ENCODE results near the gene FGFBP1. TPM values are rescaled to one million over a fixed set of nuclear protein-coding genes. Genes with fewer than 3 reads are reported as not detected.

Gene FGFBP1
- total RNA-seq, 1 experiment from 2014 or later = 0.88 TPM

- H3K4me3 Mint-ChIP-seq (ENCODE audit: unreplicated experiment) = no peak overlapping the region
- no peaks in the 10 kb centered on the region for H3K27me3 Mint-ChIP-seq (ENCODE audit: insufficient read depth, unreplicated experiment)
- no TSS peak for BruUV-seq (replicated peaks)
- H3K36me3 Mint-ChIP-seq (ENCODE audit: insufficient read depth, unreplicated experiment) = peaks cover 89% of the 10 kb centered on the region
- DNase-seq = no peak
- no peaks in the 10 kb centered on the region for H3K9me3 Mint-ChIP-seq (ENCODE audit: unreplicated experiment)
- intact Hi-C loops (cut with micrococcal nuclease; ENCODE audit: unreplicated experiment) = no loop called here
- H3K4me1 ChIP-seq = no peaks in the 10 kb centered on the region
- TF ChIP-seq CTCF (IDR thresholded peaks at IDR 0.05; ENCODE audit: insufficient read depth in 1 of 2, low read depth in 1 of 2, low read length in 1 of 2, severe bottlenecking in 1 of 2, unreplicated experiment in 1 of 2) = no peak
- H3K27me3 ChIP-seq (replicated peaks; ENCODE audit: control insufficient read depth, insufficient read depth, low read length) = no peaks in the 10 kb centered on the region
- peaks cover 7% of the 10 kb centered on the region for H3K4me1 Mint-ChIP-seq (ENCODE audit: low read depth, unreplicated experiment)
- H3K9me3 ChIP-seq = no peaks in the 10 kb centered on the region
- no peak overlapping the region for H3K4me3 ChIP-seq (ENCODE audit: low read depth, low read length)
- POLR2A ChIA-PET = no interaction called here
- CTCF ChIA-PET = no interaction called here
- H3K27ac Mint-ChIP-seq (ENCODE audit: unreplicated experiment) = no peak overlapping the region
- peaks cover 3% of the 10 kb centered on the region for H3K36me3 ChIP-seq (ENCODE audit: control insufficient read depth, insufficient read depth, low read length)
Observed at GRCh38 chr4:15983610-15984009, 45.1 kb upstream of the FGFBP1 start.

GRCh38 chr4:15982842-15983524 is 44.4 kb upstream of the FGFBP1 start:
- intact Hi-C loops (cut with micrococcal nuclease; ENCODE audit: unreplicated experiment) = no loop called here
- H3K4me1 Mint-ChIP-seq (ENCODE audit: low read depth, unreplicated experiment) = peaks cover 7% of the 10 kb centered on the region
- no peak for DNase-seq
- no peak overlapping the region for H3K4me3 Mint-ChIP-seq (ENCODE audit: unreplicated experiment)
- H3K27me3 Mint-ChIP-seq (ENCODE audit: insufficient read depth, unreplicated experiment) = no peaks in the 10 kb centered on the region
- H3K9me3 ChIP-seq = no peaks in the 10 kb centered on the region
- H3K36me3 ChIP-seq (ENCODE audit: control insufficient read depth, insufficient read depth, low read length) = peaks cover 3% of the 10 kb centered on the region
- H3K27ac Mint-ChIP-seq (ENCODE audit: unreplicated experiment) = no peak overlapping the region
- no peaks in the 10 kb centered on the region for H3K27me3 ChIP-seq (replicated peaks; ENCODE audit: control insufficient read depth, insufficient read depth, low read length)
- ChIA-PET POLR2A (no interaction called here), CTCF (no interaction called here)
- peaks cover 89% of the 10 kb centered on the region for H3K36me3 Mint-ChIP-seq (ENCODE audit: insufficient read depth, unreplicated experiment)
- BruUV-seq (replicated peaks) = no TSS peak
- no peaks in the 10 kb centered on the region for H3K4me1 ChIP-seq
- no peak for TF ChIP-seq CTCF (IDR thresholded peaks at IDR 0.05; ENCODE audit: insufficient read depth in 1 of 2, low read depth in 1 of 2, low read length in 1 of 2, severe bottlenecking in 1 of 2, unreplicated experiment in 1 of 2)
- no peaks in the 10 kb centered on the region for H3K9me3 Mint-ChIP-seq (ENCODE audit: unreplicated experiment)
- H3K4me3 ChIP-seq (ENCODE audit: low read depth, low read length) = no peak overlapping the region

DNA sequence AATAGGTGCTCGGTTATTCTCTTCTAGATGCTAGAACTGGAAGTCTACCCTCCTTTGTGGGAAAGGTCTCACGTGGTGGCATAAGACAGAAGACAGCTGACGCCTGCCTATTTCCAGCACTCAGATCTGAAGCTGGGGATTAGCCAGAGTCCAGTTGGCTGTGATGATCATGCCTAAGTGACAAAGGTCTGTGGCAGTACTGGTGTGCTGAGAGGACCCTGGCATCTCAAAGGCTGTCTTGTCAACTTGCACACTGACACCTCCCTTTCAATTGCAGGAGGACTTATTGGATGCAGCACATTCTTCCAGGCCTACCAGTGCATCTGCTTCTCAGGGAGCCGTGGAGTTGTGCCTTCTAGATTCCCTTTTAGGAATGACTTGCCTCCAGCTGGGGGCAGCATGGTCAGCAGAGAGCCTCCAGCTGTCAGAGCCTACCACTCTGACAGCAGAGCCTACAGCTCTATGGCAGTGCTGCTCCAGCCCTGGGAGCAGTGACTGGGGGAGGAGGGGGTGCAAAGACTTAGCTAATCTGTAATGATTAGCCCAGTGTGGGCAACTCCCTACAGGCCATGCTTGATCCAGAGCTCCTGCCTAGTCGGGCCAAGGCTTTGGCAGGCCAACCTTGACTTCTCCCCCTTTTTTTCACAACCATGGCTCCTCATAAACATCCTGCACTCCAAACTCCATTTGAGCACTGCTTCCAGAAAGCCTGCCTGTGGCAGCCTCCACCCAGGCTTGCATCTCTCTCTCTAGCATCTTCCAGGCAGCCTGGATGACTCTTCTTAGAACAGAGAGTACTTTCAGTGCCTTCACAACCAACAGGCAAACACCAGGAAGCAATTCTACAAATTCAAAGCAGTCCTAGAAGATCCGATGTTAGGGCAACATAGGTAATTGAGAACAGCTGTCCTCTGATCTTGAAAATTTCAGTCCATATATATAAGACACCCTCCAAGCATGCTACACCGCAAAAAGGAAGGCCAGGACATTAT is 38.2 kb upstream of the FGFBP1 start:
- Histone ChIP-seq H3K4me1 (no peaks in the 10 kb centered on the region), H3K27me3 (replicated peaks; ENCODE audit: control insufficient read depth, insufficient read depth, low read length) (no peaks in the 10 kb centered on the region), H3K36me3 (ENCODE audit: control insufficient read depth, insufficient read depth, low read length) (no peaks in the 10 kb centered on the region; the same call in none of the 2 replicates), H3K9me3 (no peaks in the 10 kb centered on the region), H3K4me3 (ENCODE audit: low read depth, low read length) (no peak overlapping the region)
- no TSS peak for BruUV-seq (replicated peaks)
- Mint-ChIP-seq H3K4me3 (ENCODE audit: unreplicated experiment) (no peak overlapping the region), H3K4me1 (ENCODE audit: low read depth, unreplicated experiment) (no peaks in the 10 kb centered on the region), H3K27me3 (ENCODE audit: insufficient read depth, unreplicated experiment) (no peaks in the 10 kb centered on the region), H3K9me3 (ENCODE audit: unreplicated experiment) (no peaks in the 10 kb centered on the region), H3K27ac (ENCODE audit: unreplicated experiment) (no peak overlapping the region), H3K36me3 (ENCODE audit: insufficient read depth, unreplicated experiment) (peaks cover 76% of the 10 kb centered on the region)
- no peak for DNase-seq
- intact Hi-C loops (cut with micrococcal nuclease; ENCODE audit: unreplicated experiment) = no loop called here
- CTCF ChIA-PET = interaction anchor here (1.0 kb wide), 1 partner anchor 288 kb away, joined by 5 read pairs; no protein-coding TSS in a partner anchor
- TF ChIP-seq CTCF (IDR thresholded peaks at IDR 0.05; ENCODE audit: insufficient read depth in 1 of 2, low read depth in 1 of 2, low read length in 1 of 2, severe bottlenecking in 1 of 2, unreplicated experiment in 1 of 2) = no peak
- POLR2A ChIA-PET = no interaction called here
